HG03280 (cell line): ENCODE data around the gene MYBPH.

Source experiments
- ATAC-seq: cut with Tn5 transposase; IDR thresholded peaks from one replicate; pipeline ENCODE4 v1.9.1; 2021; ENCODE audit warnings: mild to moderate bottlenecking, moderate library complexity; ENCODE audit not compliant: unreplicated experiment

Gene MYBPH

DNA sequence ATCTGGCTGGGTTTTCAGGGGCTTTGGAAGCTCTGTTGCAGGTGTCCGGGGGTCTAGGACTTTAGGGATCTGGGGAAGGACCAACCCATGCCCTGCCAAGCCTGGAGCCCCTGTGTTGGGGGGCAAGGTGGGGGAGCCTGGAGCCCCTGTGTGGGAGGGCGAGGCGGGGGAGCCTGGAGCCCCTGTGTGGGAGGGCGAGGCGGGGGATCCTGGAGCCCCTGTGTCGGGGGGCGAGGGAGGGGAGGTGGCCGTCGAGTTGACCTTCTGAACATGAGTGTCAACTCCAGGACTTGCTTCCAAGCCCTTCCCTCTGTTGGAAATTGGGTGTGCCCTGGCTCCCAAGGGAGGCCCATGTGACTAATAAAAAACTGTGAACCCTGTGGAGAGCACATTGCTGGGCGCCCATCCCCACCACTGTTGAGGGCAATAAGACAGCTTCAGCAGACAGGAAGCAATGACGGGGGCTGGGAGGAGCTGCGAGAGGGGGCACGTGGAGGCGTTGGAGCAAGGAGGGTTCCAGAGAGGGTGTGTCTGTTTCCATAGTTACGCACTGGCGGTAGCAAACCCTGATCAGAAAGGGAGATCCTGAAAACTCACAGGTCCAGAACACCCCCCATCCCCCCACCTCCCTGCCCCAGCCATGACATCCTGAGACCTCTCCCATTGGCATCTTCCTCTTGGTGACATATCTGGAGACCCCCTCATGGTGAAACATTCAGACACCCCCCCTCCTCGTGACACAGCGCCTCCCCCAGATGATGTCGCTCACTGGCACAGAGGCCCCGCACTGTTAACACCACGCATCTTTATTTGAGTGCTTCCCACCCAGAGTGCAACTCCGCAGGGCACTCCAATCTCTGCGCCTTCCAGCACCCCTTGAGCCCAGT lies 8.4 kb downstream of the MYBPH start:
- ATAC-seq: no peak

DNA sequence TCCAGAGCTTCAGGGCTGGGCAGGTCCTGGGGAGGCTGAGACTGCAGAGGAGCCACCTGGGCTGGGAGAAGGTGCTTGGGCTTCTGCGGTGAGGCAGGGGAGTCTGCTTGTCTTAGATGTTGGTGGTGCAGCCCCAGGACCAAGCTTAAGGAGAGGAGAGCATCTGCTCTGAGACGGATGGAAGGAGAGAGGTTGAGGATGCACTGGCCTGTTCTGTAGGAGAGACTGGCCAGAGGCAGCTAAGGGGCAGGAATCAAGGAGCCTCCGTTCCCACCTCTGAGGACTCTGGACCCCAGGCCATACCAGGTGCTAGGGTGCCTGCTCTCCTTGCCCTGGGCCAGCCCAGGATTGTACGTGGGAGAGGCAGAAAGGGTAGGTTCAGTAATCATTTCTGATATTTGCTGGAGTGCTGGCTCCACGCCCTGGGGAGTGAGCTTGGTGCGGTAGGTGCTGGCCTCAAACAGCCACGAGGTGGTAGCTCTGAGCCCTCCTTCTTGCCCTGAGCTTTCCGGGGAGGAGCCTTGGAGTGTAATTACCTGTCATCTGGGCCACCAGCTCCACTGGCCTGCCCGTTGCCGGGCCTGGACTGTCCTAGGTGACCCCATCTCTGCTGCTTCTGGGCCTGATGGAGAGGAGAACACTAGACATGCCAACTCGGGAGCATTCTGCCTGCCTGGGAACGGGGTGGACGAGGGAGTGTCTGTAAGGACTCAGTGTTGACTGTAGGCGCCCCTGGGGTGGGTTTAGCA lies 9.3 kb downstream of the MYBPH start:
- ATAC-seq: no peak

- ATAC-seq: no peak
These were observed 9.8 kb downstream of the MYBPH start for GRCh38 chr1:203165800-203166161.

- ATAC-seq: no peak
These were observed 10.4 kb downstream of the MYBPH start for GRCh38 chr1:203165101-203165799.

GRCh38 chr1:203163891-203164635 lies 11.6 kb downstream of the MYBPH start:
- ATAC-seq: no peak

- ATAC-seq: no peak
These were observed 13.2 kb downstream of the MYBPH start for GRCh38 chr1:203162403-203162802.

- ATAC-seq: no peak
These were observed 13.9 kb downstream of the MYBPH start for GRCh38 chr1:203161703-203162102.

DNA sequence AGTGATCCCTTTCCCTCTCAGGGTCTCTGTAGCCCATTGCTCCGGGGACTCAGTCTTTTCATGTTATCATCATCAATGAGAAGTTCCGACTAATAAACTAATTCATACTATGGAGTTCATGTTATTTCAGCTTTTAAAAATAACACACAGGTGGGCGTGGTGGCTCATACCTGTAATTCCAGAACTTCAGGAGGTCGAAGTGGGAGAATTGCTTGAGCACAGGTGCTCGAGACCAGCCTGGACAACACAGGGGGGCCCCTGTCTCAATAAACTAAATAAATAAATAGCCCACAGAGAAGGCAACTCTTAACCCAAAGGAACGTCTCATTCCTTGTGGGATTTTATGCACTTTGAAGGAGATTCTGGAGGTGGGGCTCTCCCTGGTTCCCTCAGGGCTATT lies 14.5 kb downstream of the MYBPH start:
- ATAC-seq: no peak

DNA sequence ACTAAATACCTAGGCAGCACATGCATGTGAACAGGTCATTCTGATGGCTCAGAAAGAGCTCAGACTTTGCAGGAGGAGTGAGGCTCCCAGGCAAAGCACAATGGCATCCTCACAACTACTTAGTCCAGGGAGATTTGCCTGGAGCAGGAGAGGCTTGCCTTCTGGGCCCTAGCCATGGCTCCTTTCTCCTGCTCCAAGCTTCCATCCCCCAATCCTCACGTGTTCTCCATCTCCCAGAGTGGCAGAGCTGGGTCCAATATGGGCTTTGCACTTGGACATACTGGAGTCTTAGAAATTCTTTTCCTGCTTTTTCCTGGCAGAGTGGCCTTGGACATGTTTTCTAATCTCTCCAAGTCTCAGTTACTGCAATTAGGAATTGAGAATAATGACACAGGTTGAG lies 15.8 kb downstream of the MYBPH start:
- no peak for ATAC-seq

GRCh38 chr1:203158960-203159665 lies 16.5 kb downstream of the MYBPH start:
- no peak for ATAC-seq

DNA sequence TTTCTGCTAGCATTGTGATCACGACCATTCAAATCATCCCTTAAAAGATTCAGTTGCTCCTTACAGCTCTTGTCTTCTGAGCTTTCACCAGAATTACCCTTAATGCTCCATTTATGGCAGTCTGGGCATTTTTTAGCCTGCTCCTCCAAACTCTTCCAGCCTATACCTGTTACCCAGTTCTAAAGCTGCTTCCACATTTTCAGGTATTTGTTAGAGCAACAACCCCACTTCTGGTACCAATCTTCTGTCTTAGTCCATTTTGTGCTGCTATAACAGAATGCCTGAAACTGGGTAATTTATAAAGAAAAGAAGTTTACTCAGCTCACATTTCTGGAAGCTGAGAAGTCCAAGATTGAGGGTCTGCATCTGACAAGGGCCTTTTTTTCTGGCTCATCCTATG lies 17.2 kb downstream of the MYBPH start:
- ATAC-seq: no peak

DNA sequence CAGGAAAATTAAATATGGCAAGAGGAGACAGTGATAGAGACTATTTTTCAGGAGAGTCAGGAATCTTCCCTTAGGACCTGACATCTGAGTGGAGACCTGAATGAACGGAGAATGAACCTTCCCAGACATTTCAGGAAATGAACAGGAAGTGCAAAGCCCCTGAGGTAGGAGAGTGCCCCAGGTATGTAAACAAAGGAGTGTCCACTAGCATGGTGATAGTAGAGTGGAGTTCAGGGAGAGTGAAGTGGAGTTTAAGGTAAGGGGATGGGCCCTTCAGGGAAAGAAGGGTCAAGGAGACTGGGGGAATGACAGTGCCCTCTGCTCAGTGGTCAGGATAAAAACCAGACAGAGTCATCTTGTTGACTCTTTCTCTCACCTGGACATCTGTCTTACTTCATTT lies 19.3 kb downstream of the MYBPH start:
- no peak for ATAC-seq

- ATAC-seq: no peak
These were observed 21.4 kb downstream of the MYBPH start for GRCh38 chr1:203153989-203154821.

DNA sequence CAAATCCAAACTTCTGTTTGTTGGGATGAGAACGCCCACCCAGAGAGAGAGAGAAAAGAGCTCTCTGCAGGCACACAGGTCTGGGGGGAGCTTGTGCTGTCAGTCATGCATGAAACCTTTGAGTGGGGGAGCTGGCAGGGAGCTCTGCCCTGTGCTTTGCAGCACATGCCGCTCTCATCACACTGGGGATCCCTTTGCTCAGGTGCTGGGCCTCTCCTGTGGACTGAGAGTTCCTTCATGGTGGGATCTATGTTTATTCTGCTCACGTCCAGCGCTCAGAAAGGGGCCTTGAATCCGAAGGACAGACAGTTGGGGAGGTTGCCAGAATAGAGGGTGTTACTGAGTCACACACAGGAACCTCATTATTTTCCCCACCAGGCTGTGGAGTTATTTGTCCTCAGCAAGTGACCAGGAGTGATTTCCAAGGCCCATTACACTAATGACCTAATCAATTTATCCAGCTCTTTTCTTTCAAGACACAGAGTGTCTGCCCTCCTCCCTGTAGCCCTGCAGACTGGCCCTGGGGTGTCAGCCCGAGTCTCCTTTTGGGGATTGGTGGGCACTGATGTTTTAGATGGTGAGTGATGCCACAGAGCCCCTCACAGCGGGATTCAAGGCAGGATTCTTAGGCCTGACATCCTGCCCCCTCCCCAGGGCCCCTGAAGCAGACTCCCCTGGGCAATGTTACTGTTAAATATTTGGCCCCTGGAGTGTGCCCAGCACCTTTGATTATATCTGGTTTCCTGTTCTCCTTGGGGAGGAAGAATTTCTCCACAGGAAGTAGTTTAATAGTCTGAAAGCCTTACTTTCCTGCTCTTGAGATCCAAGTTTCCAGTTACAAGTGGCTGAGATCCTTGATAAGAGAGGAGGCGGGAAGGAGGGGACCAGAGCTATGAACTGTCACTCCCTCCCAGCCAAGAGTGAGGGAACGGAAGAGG lies 22.3 kb downstream of the MYBPH start:
- no peak for ATAC-seq

GRCh38 chr1:203152158-203153034 lies 23.2 kb downstream of the MYBPH start:
- no peak for ATAC-seq

- ATAC-seq: no peak
These were observed 24.1 kb downstream of the MYBPH start for GRCh38 chr1:203151362-203152157.
